Caco-2 (cell line): ENCODE results near the gene ELFN1. TPM values are rescaled to one million over a fixed set of nuclear protein-coding genes. Genes with fewer than 3 reads are reported as not detected.
"Not testable (repeated sequence)": the region's sequence is repeated elsewhere in the genome, so short reads cannot be mapped to it uniquely, and the experiment has no call there.

Experiments used
- BruUV-seq: library from RNA; stranded (reverse); fragments of 400-500 nt; replicated peaks from 2 replicates; lab custom pipeline; 2021; lab: Mats Ljungman, UMichigan
- CTCF ChIA-PET: fragments of 300-600 bp; sonication (Branson Sonifier 250); formaldehyde crosslinking; loops from one replicate; lab custom pipeline; 2022; ENCODE audit warnings: antibody characterized with exemption; lab: Charles Lee
- POLR2A ChIA-PET: fragments of 300-600 bp; sonication (Branson Sonifier 250); formaldehyde crosslinking; loops from one replicate; lab custom pipeline; 2022; ENCODE audit warnings: antibody characterized with exemption; lab: Charles Lee
- DNase-seq, 2 experiments: peaks; one replicate each; pipeline versions ENCODE4 v3.0.0 to v3.0.0-alpha.2; 2020 to 2022
- H3K27me3 ChIP-seq: replicated peaks from 2 replicates; pipeline ENCODE4 v1.6.0; 2011; ENCODE audit warnings: low read length; ENCODE audit not compliant: control insufficient read depth, insufficient read depth
- H3K36me3 ChIP-seq: 2 replicates; pipeline ENCODE4 v1.5.1; 2011; ENCODE audit warnings: low read length; ENCODE audit not compliant: control insufficient read depth, insufficient read depth
- H3K4me1 ChIP-seq: fragments of 250-450 bp; sonication (Bioruptor Pico); 2 replicates; pipeline ENCODE4 v1.5.1; 2020; ENCODE audit warnings: mild to moderate bottlenecking
- H3K4me3 ChIP-seq: 2 replicates; pipeline ENCODE4 v1.5.1; 2011; ENCODE audit warnings: low read depth, mild to moderate bottlenecking, control low read depth, low read length
- H3K9me3 ChIP-seq: fragments of 250-450 bp; sonication (Bioruptor Pico); 2 replicates; pipeline ENCODE4 v1.5.1; 2020; ENCODE audit warnings: mild to moderate bottlenecking, moderate library complexity
- H3K27ac Mint-ChIP-seq: one replicate; pipeline ENCODE4 v1.8.0; 2022; ENCODE audit warnings: mixed read lengths; ENCODE audit not compliant: unreplicated experiment
- H3K27me3 Mint-ChIP-seq: one replicate; pipeline ENCODE4 v1.8.0; 2022; ENCODE audit warnings: mixed read lengths; ENCODE audit not compliant: insufficient read depth, unreplicated experiment
- H3K36me3 Mint-ChIP-seq: one replicate; pipeline ENCODE4 v1.8.0; 2022; ENCODE audit warnings: mild to moderate bottlenecking, mixed read lengths; ENCODE audit not compliant: insufficient read depth, unreplicated experiment
- H3K4me1 Mint-ChIP-seq: one replicate; pipeline ENCODE4 v1.8.0; 2022; ENCODE audit warnings: low read depth, mixed read lengths; ENCODE audit not compliant: unreplicated experiment
- H3K4me3 Mint-ChIP-seq: one replicate; pipeline ENCODE4 v1.8.0; 2022; ENCODE audit warnings: mild to moderate bottlenecking, moderate library complexity, mixed read lengths; ENCODE audit not compliant: unreplicated experiment
- H3K9me3 Mint-ChIP-seq: one replicate; pipeline ENCODE4 v1.8.0; 2022; ENCODE audit warnings: mixed read lengths; ENCODE audit not compliant: unreplicated experiment
- CTCF ChIP-seq, 2 experiments: fragments of 200-600 bp in 1 of 2; IDR thresholded peaks; 1 replicate in 1 of 2; 2 replicates in 1 of 2; pipeline versions ENCODE4 v1.5.1 to v1.8.0; 2011 to 2022; ENCODE audit warnings: antibody characterized with exemption in 1 of 2, control low read depth in 1 of 2, inconsistent platforms in 1 of 2, low read depth in 1 of 2, low read length in 1 of 2, mild to moderate bottlenecking in 1 of 2, moderate library complexity in 1 of 2; ENCODE audit not compliant: insufficient read depth in 1 of 2, severe bottlenecking in 1 of 2, unreplicated experiment in 1 of 2
- intact Hi-C: fragments of 100-400 bp; cut with micrococcal nuclease; formaldehyde crosslinking; loops from one replicate; pipeline ENCODE4 v1.10.0; 2022; ENCODE audit not compliant: unreplicated experiment
- total RNA-seq: library from RNA; stranded (reverse); gene quantifications from 2 replicates; pipeline ENCODE4 v1.2.3, GENCODE V29; 2022

ELFN1 gene
- total RNA-seq, 1 experiment from 2014 or later, result 2.3 TPM

- H3K27me3 ChIP-seq, result no peaks in the 10 kb centered on the region
- H3K9me3 ChIP-seq, result peaks cover 15% of the 10 kb centered on the region
- H3K27me3 Mint-ChIP-seq, result no peaks in the 10 kb centered on the region
- H3K4me3 ChIP-seq, result no peak overlapping the region
- no peak for DNase-seq
- ChIA-PET CTCF (no interaction called here), POLR2A (no interaction called here)
- TF ChIP-seq CTCF (IDR thresholded peaks at IDR 0.05; ENCODE audit: insufficient read depth in 1 of 2, low read depth in 1 of 2, low read length in 1 of 2, severe bottlenecking in 1 of 2, unreplicated experiment in 1 of 2), result no peak
- H3K4me1 Mint-ChIP-seq, result no peaks in the 10 kb centered on the region
- peaks cover under 1% of the 10 kb centered on the region; the same call in 1 of the 2 replicates for H3K4me1 ChIP-seq
- BruUV-seq, result no TSS peak
- H3K36me3 Mint-ChIP-seq, result no peaks in the 10 kb centered on the region
- H3K4me3 Mint-ChIP-seq, result no peak overlapping the region
- intact Hi-C loops, result no loop called here
- H3K27ac Mint-ChIP-seq, result no peak overlapping the region
- no peaks in the 10 kb centered on the region for H3K9me3 Mint-ChIP-seq
- no peaks in the 10 kb centered on the region for H3K36me3 ChIP-seq
Observed at GRCh38 chr7:1762238-1762945, 92.3 kb downstream of the ELFN1 start.

- intact Hi-C loops, result no loop called here
- ChIA-PET CTCF (no interaction called here), POLR2A (no interaction called here)
- Histone ChIP-seq H3K36me3 (no peaks in the 10 kb centered on the region), H3K9me3 (peaks cover 15% of the 10 kb centered on the region), H3K4me3 (no peak overlapping the region), H3K4me1 (no peaks in the 10 kb centered on the region), H3K27me3 (no peaks in the 10 kb centered on the region)
- no peaks in the 10 kb centered on the region for H3K27me3 Mint-ChIP-seq
- no peaks in the 10 kb centered on the region for H3K9me3 Mint-ChIP-seq
- DNase-seq, result no peak
- TF ChIP-seq CTCF (IDR thresholded peaks at IDR 0.05; ENCODE audit: insufficient read depth in 1 of 2, low read depth in 1 of 2, low read length in 1 of 2, severe bottlenecking in 1 of 2, unreplicated experiment in 1 of 2), result no peak
- no peaks in the 10 kb centered on the region for H3K4me1 Mint-ChIP-seq
- no peak overlapping the region for H3K27ac Mint-ChIP-seq
- no TSS peak for BruUV-seq
- H3K36me3 Mint-ChIP-seq, result no peaks in the 10 kb centered on the region
- no peak overlapping the region for H3K4me3 Mint-ChIP-seq
Observed at GRCh38 chr7:1763033-1763432, 93.0 kb downstream of the ELFN1 start.

GRCh38 chr7:1763911-1764310 lies 93.8 kb downstream of the ELFN1 start:
- H3K4me1 ChIP-seq, POLR2A ChIA-PET, DNase-seq, H3K27me3 ChIP-seq, H3K36me3 ChIP-seq, H3K27me3 Mint-ChIP-seq, H3K4me3 ChIP-seq, H3K4me1 Mint-ChIP-seq, H3K9me3 Mint-ChIP-seq, H3K27ac Mint-ChIP-seq, H3K36me3 Mint-ChIP-seq, intact Hi-C loops, BruUV-seq, CTCF ChIA-PET, H3K4me3 Mint-ChIP-seq: not testable (repeated sequence)
- peaks cover 15% of the 10 kb centered on the region for H3K9me3 ChIP-seq
